CD4-positive, alpha-beta T cell treated with Interleukin-4 for 1 hour (primary cell): ENCODE results near the gene KRT80.

ENCODE experiments used
- DNase-seq, 2 donors: peaks; one replicate each; pipeline ENCODE4 v3.0.0-alpha.2; 2020 to 2022

KRT80 gene

GRCh38 chr12:52127683-52128450 lies 63.9 kb downstream of the KRT80 start:
- DNase-seq, result no peak

- no peak for DNase-seq
Observed at GRCh38 chr12:52126605-52127578, 64.9 kb downstream of the KRT80 start.

GRCh38 chr12:52126050-52126604 lies 65.7 kb downstream of the KRT80 start:
- no peak for DNase-seq

GRCh38 chr12:52125476-52125900 lies 66.3 kb downstream of the KRT80 start:
- DNase-seq, result no peak

- DNase-seq, result no peak
Observed at GRCh38 chr12:52123487-52124186, 68.2 kb downstream of the KRT80 start.

- DNase-seq, result no peak
Observed at GRCh38 chr12:52122904-52123303, 68.9 kb downstream of the KRT80 start.

DNA sequence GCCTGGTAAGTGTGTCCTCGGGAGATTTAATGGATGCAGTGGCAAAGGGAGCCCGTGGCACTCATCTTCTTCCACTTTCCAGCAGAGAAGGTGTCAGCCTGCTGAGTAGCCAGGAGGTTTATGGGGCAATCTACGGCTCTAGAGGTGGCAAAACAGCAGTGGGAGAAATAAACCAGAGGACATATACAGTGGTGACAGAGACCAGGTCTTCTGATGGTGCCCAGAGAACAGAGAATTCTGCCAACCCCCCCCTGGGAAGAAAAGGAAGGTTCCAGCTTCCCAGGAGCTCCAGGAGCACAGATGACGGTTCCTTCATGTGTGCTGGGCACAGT lies 69.3 kb downstream of the KRT80 start:
- DNase-seq, result no peak

- peak; percentile 56 to 62 for DNase-seq
Observed at GRCh38 chr12:52121824-52122539, 69.8 kb downstream of the KRT80 start.

DNA sequence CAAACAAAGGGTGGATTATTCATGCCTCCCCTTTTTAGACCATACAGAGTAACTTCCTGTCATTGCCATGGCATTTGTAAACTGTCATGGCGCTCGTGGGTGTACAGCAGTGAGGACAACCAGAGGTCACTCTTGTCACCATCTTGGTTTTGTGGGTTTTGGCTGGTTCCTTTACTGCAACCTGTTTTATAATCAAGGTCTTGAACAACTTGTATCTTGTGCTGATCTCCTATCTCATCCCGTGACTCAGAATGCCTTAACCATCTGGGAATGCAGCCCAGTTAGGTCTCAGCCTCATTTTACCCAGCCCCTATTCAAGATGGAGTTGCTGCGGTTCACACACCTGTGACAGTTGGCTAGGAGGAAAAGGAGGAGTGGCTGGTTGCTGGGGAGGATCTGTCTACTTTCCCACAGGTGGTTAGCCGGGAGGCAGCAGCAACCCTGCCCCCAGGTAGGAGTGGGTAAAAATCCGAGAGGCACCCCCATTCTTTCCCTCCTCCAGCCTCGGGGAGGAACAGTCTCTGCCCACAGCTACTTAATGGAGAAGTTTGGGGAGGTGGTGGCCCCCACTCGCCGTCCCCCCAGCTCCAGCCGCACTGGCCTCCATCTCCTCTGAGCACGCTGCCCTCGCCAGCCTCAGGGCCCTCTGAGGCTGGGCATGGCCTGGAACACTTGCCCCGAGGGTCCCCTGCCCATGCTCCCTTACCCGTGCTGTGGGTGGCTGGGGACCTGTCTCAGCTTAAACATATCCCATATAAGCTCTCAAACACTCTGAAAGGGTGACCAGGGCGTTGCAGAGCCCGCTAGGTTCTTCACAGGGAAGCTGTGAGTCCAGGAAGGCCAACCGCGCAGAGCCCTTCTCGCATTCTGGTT lies 70.6 kb downstream of the KRT80 start:
- DNase-seq, result no peak

DNA sequence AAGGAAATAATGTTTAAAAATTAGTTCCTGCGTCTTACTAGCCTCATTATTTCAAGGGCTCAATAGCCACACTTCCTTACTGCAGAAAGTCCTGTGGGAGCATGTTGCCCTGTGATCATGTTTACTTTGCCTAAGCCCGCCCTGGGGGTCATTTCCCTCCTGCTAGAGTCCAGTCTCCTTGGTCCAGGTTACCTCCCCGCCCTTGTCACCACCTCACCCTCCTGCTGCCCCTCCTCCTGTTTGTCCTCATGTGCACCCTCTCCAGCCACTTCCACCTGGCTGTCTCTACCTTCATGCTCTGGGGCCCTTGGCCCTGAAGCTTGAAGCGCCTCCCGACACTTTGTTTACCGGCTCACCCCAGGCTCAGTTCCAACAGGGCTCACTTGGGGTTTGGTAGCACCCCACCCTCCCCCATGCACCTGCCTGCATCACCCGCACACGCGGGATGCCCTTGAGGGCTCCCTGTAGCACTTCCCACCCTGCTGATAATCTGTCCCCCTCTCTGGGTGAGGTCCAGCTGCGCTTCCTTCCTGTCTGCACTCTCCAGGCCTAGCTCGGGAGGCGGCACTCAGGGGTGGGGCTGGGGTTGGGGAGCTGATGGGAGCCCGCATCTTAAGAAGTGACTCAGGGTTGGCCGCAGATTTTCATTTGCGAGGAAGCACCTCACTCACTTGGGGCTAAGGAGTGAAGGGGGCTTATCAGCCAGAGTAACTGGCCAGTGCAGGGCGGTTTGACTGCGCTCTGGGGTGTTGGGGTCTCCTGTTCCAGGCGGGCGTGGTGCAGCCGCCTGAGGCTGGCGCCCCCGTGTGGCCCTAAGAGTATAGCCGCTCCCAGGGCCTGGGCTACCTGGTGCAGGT lies 72.2 kb downstream of the KRT80 start:
- peak; percentile 32 to 38 for DNase-seq
